ENCODE results near the gene ITGA3. TPM values are rescaled to one million over a fixed set of nuclear protein-coding genes. Genes with fewer than 3 reads are reported as not detected.

ITGA3 gene
- total and polyA plus RNA-seq, 5 experiments from 2014 or later: 0.40 to 8.5 (median 1.5) TPM

- POLR2A ChIA-PET: interaction anchor here (0.6 kb wide), 2 partner anchors 205 to 795 kb away, joined by 3 read pairs; no protein-coding TSS in a partner anchor
- Mint-ChIP-seq H3K4me3 (no peak overlapping the region), H3K36me3 (peaks cover 0 to 56% (median 5%) of the 10 kb centered on the region in 3 donors), H3K27me3 (no peaks in the 10 kb centered on the region), H3K4me1 (peaks cover 7 to 25% (median 21%) of the 10 kb centered on the region in 4 donors), H3K27ac (no peak overlapping the region), H3K9me3 (no peaks in the 10 kb centered on the region)
- DNase-seq (no peak), ATAC-seq (no peak)
Observed at GRCh38 chr17:50102164-50102991, 46.5 kb downstream of the ITGA3 start.

GRCh38 chr17:50103252-50103651, 47.3 kb downstream of the ITGA3 start:
- Mint-ChIP-seq H3K4me1 (peaks cover 7 to 21% (median 18%) of the 10 kb centered on the region in 4 donors), H3K9me3 (no peaks in the 10 kb centered on the region), H3K27ac (no peak overlapping the region), H3K36me3 (peaks cover 0 to 54% (median 5%) of the 10 kb centered on the region in 3 donors), H3K4me3 (no peak overlapping the region), H3K27me3 (no peaks in the 10 kb centered on the region)
- no peak for ATAC-seq
- POLR2A ChIA-PET: interaction anchor here (0.5 to 0.6 kb wide), 3 partner anchors 204 to 1019 kb away, joined by 3 read pairs; no protein-coding TSS in a partner anchor
- no peak for DNase-seq

- POLR2A ChIA-PET: no interaction called here
- peaks cover 7 to 16% (median 13%) of the 10 kb centered on the region in 4 donors for H3K4me1 Mint-ChIP-seq
- H3K27me3 Mint-ChIP-seq: no peaks in the 10 kb centered on the region
- H3K9me3 Mint-ChIP-seq: no peaks in the 10 kb centered on the region
- H3K27ac Mint-ChIP-seq: no peak overlapping the region
- no peak overlapping the region for H3K4me3 Mint-ChIP-seq
- H3K36me3 Mint-ChIP-seq: peaks cover 0 to 54% (median 8%) of the 10 kb centered on the region in 3 donors
- no peak for ATAC-seq
- DNase-seq: peak in 1 of 10 donors; percentile 34
Observed at GRCh38 chr17:50103941-50104340, 48.0 kb downstream of the ITGA3 start.

- peaks cover 0 to 42% (median 9%) of the 10 kb centered on the region in 3 donors for H3K36me3 Mint-ChIP-seq
- H3K27ac Mint-ChIP-seq: no peak overlapping the region
- no peak overlapping the region for H3K4me3 Mint-ChIP-seq
- H3K9me3 Mint-ChIP-seq: no peaks in the 10 kb centered on the region
- POLR2A ChIA-PET: no interaction called here
- no peaks in the 10 kb centered on the region for H3K27me3 Mint-ChIP-seq
- peaks cover under 1 to 6% (median 2%) of the 10 kb centered on the region in 4 donors for H3K4me1 Mint-ChIP-seq
- no peak for ATAC-seq
- DNase-seq: peak in 1 of 10 donors; percentile 15
Observed at GRCh38 chr17:50105811-50106210, 49.9 kb downstream of the ITGA3 start.

- Mint-ChIP-seq H3K4me3 (no peak overlapping the region), H3K27ac (peak overlapping the region in 1 of 10 donors; percentile 50), H3K36me3 (peaks cover 0 to 42% (median 9%) of the 10 kb centered on the region in 3 donors), H3K9me3 (no peaks in the 10 kb centered on the region), H3K4me1 (peaks cover 0 to 4% (median 1%) of the 10 kb centered on the region in 4 donors), H3K27me3 (no peaks in the 10 kb centered on the region)
- DNase-seq (peak in 1 of 10 donors; percentile 31), ATAC-seq (no peak)
- POLR2A ChIA-PET: no interaction called here
Observed at GRCh38 chr17:50106393-50107131, 50.7 kb downstream of the ITGA3 start.

- POLR2A ChIA-PET: interaction anchor here (0.6 kb wide), 1 partner anchor 315 kb away, joined by 3 read pairs; no protein-coding TSS in a partner anchor
- H3K4me1 Mint-ChIP-seq: peaks cover 0 to 3% (median under 1%) of the 10 kb centered on the region in 4 donors
- ATAC-seq (no peak), DNase-seq (no peak)
- H3K4me3 Mint-ChIP-seq: no peak overlapping the region
- H3K27ac Mint-ChIP-seq: no peak overlapping the region
- peaks cover 0 to 37% (median 7%) of the 10 kb centered on the region in 3 donors for H3K36me3 Mint-ChIP-seq
- H3K27me3 Mint-ChIP-seq: no peaks in the 10 kb centered on the region
- no peaks in the 10 kb centered on the region for H3K9me3 Mint-ChIP-seq
Observed at GRCh38 chr17:50107790-50108414, 52.0 kb downstream of the ITGA3 start.

GRCh38 chr17:50108556-50108955, 52.6 kb downstream of the ITGA3 start:
- Mint-ChIP-seq H3K27me3 (no peaks in the 10 kb centered on the region), H3K27ac (peak overlapping the region in 2 of 10 donors; percentile 37 to 77), H3K36me3 (peaks cover 0 to 34% (median 7%) of the 10 kb centered on the region in 3 donors), H3K4me3 (no peak overlapping the region), H3K4me1 (peaks cover 0 to 3% (median 0%) of the 10 kb centered on the region in 4 donors), H3K9me3 (no peaks in the 10 kb centered on the region)
- DNase-seq (no peak), ATAC-seq (no peak)
- POLR2A ChIA-PET: no interaction called here

GRCh38 chr17:50109207-50109606, 53.3 kb downstream of the ITGA3 start:
- no peak for ATAC-seq
- Mint-ChIP-seq H3K27ac (no peak overlapping the region), H3K27me3 (no peaks in the 10 kb centered on the region), H3K4me1 (peaks cover 0 to 3% (median 0%) of the 10 kb centered on the region in 4 donors), H3K36me3 (peaks cover 0 to 34% (median 7%) of the 10 kb centered on the region in 3 donors), H3K4me3 (no peak overlapping the region), H3K9me3 (no peaks in the 10 kb centered on the region)
- DNase-seq: no peak
- POLR2A ChIA-PET: no interaction called here

GRCh38 chr17:50109785-50110184, 53.9 kb downstream of the ITGA3 start:
- POLR2A ChIA-PET: no interaction called here
- Mint-ChIP-seq H3K27me3 (peaks cover 0 to 1% (median 0%) of the 10 kb centered on the region in 5 donors), H3K27ac (no peak overlapping the region), H3K36me3 (peaks cover 0 to 32% (median 7%) of the 10 kb centered on the region in 3 donors), H3K4me1 (peaks cover under 1 to 3% (median 1%) of the 10 kb centered on the region in 4 donors), H3K4me3 (no peak overlapping the region), H3K9me3 (no peaks in the 10 kb centered on the region)
- ATAC-seq (no peak), DNase-seq (no peak)

- peaks cover 6 to 8% (median 7%) of the 10 kb centered on the region in 4 donors for H3K4me1 Mint-ChIP-seq
- DNase-seq (no peak), ATAC-seq (no peak)
- no peak overlapping the region for H3K4me3 Mint-ChIP-seq
- peak overlapping the region in 1 of 10 donors; percentile 12 for H3K27ac Mint-ChIP-seq
- no peaks in the 10 kb centered on the region for H3K9me3 Mint-ChIP-seq
- H3K36me3 Mint-ChIP-seq: peaks cover 0 to 23% (median 7%) of the 10 kb centered on the region in 3 donors
- POLR2A ChIA-PET: no interaction called here
- peaks cover 5 to 11% (median 6%) of the 10 kb centered on the region in 5 donors for H3K27me3 Mint-ChIP-seq
Observed at GRCh38 chr17:50110591-50111349, 54.9 kb downstream of the ITGA3 start.

- no peaks in the 10 kb centered on the region for H3K9me3 Mint-ChIP-seq
- peak overlapping the region in 2 of 10 donors; percentile 43 to 72 for H3K27ac Mint-ChIP-seq
- H3K27me3 Mint-ChIP-seq: peaks cover 7 to 20% (median 11%) of the 10 kb centered on the region in 5 donors
- peaks cover 0 to 17% (median 4%) of the 10 kb centered on the region in 3 donors for H3K36me3 Mint-ChIP-seq
- DNase-seq: no peak
- POLR2A ChIA-PET: interaction anchor here (0.6 kb wide), 1 partner anchor 270 kb away, joined by 4 read pairs; no protein-coding TSS in a partner anchor
- no peak overlapping the region for H3K4me3 Mint-ChIP-seq
- H3K4me1 Mint-ChIP-seq: peaks cover 10 to 13% (median 11%) of the 10 kb centered on the region in 4 donors
- no peak for ATAC-seq
Observed at GRCh38 chr17:50111673-50112655, 56.1 kb downstream of the ITGA3 start.

Measured in naive thymus-derived CD8-positive, alpha-beta T cell (primary cell).